Right atrium auricular region (tissue), 2 donors: ENCODE results near the gene DLG2. TPM values are rescaled to one million over a fixed set of nuclear protein-coding genes. Genes with fewer than 3 reads are reported as not detected.

Source experiments
- DNase-seq: peaks from one replicate; pipeline ENCODE4 v3.0.0-alpha.2; 2019; ENCODE audit warnings: low spot score
- H3K27ac ChIP-seq, 2 donors: fragments of 200-600 bp; sonication (generic); 1 replicate in 1 of 2; 2 replicates in 1 of 2; pipeline ENCODE4 v1.5.1; 2016 to 2019
- H3K27me3 ChIP-seq, 2 donors: fragments of 200-600 bp; sonication (generic); one replicate each; pipeline versions ENCODE4 v1.5.1 to v1.6.0; 2017 to 2019
- H3K36me3 ChIP-seq: fragments of 200-600 bp; sonication (generic); one replicate; pipeline ENCODE4 v1.5.1; 2016
- H3K4me1 ChIP-seq, 2 donors: fragments of 200-600 bp; sonication (generic); one replicate each; pipeline versions ENCODE4 v1.5.1 to v1.6.0; 2017 to 2019
- H3K4me3 ChIP-seq, 2 donors: fragments of 200-600 bp; sonication (generic); 1 replicate in 1 of 2; 2 replicates in 1 of 2; pipeline ENCODE4 v1.5.1; 2017 to 2019; ENCODE audit warnings: mild to moderate bottlenecking in 1 of 2, moderate library complexity in 1 of 2
- H3K9me3 ChIP-seq, 2 donors: fragments of 200-600 bp; sonication (generic); one replicate each; pipeline ENCODE4 v1.5.1; 2019
- total RNA-seq, 2 donors: library from RNA; depleted of rRNA; stranded (reverse); fragments of >200 nt; gene quantifications; one replicate each; pipeline ENCODE4 v1.1.0, GENCODE V29; 2016
- TF ChIP-seq, protein P1 (sequence below), 2 donors: fragments of 200-600 bp; sonication (generic); IDR thresholded peaks; one replicate each; pipeline ENCODE4 v1.5.1; 2019; ENCODE audit warnings: antibody characterized with exemption in 2 of 2

The DLG2 gene
- total RNA-seq, 2 donors from 2014 or later = 6.6 to 6.7 TPM

DNA sequence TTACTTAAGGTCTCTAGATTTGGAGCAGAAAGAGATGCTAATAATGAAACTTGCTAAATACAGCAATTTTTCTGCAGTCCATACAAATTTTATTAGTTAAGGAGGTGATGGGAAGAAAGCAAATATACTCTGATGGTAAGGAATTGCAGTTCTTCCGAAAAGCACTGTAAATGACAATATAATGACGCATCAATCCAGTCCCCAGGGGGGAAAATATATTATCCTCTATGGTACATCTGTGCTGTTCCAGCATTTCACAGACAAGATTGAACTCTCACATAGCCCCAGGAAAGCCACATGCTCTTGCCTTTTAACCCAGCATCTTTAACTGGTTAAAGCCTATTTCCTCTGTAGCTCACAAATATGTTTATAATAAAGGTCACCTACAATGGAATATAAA is 1924.3 kb downstream of the DLG2 start:
- Histone ChIP-seq H3K27me3 (no peaks in the 10 kb centered on the region), H3K27ac (no peak overlapping the region), H3K4me3 (no peak overlapping the region), H3K4me1 (no peaks in the 10 kb centered on the region), H3K36me3 (no peaks in the 10 kb centered on the region), H3K9me3 (no peaks in the 10 kb centered on the region)
- DNase-seq = no peak
- TF ChIP-seq, protein P1, sequence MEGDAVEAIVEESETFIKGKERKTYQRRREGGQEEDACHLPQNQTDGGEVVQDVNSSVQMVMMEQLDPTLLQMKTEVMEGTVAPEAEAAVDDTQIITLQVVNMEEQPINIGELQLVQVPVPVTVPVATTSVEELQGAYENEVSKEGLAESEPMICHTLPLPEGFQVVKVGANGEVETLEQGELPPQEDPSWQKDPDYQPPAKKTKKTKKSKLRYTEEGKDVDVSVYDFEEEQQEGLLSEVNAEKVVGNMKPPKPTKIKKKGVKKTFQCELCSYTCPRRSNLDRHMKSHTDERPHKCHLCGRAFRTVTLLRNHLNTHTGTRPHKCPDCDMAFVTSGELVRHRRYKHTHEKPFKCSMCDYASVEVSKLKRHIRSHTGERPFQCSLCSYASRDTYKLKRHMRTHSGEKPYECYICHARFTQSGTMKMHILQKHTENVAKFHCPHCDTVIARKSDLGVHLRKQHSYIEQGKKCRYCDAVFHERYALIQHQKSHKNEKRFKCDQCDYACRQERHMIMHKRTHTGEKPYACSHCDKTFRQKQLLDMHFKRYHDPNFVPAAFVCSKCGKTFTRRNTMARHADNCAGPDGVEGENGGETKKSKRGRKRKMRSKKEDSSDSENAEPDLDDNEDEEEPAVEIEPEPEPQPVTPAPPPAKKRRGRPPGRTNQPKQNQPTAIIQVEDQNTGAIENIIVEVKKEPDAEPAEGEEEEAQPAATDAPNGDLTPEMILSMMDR (IDR thresholded peaks at IDR 0.05) = no peak

DNA sequence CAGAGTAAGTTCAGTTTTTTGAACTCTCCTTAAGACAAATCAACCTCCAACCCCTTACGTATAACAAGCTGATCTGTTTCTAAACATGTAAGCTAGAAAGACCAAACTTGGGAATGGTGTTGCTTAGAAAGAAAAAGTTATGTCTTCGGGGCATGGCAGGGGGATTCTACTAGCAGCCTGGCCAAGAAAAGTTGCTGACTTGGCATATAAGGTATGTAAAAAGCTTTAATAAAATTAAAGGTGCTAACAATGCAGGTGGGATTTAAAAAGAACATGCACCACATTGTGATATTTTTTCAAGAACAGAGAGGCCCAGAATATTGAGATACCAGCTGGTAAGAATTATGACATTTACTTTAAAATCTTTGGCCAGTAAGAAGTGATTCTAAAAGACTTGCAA is 1929.6 kb downstream of the DLG2 start:
- no peak overlapping the region for H3K27ac ChIP-seq
- TF ChIP-seq, protein P1 (IDR thresholded peaks at IDR 0.05) = no peak
- H3K27me3 ChIP-seq = no peaks in the 10 kb centered on the region
- no peaks in the 10 kb centered on the region for H3K36me3 ChIP-seq
- no peak overlapping the region for H3K4me3 ChIP-seq
- no peaks in the 10 kb centered on the region for H3K9me3 ChIP-seq
- no peak for DNase-seq
- peaks cover 0 to 10% of the 10 kb centered on the region in 2 donors for H3K4me1 ChIP-seq

DNA sequence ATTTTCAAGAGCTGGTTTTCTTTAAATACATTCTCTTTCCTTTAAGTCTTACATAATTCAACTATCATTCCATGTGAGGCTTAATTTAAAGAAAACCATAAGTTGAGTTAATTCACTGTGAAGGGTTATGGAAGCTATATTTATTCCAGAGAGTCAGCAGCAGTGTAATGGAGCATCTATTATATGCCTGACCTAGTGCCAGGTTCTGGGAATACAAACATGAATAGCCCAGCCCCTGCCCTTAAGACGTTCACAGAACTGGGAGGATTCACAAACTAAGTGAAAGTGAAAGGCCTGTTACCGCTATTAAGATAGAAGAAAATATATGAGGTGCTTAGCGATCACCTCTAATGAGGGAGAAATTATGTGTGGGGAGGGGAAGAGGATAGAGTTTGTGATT is 1932.1 kb downstream of the DLG2 start:
- TF ChIP-seq, protein P1 (IDR thresholded peaks at IDR 0.05) = no peak
- Histone ChIP-seq H3K9me3 (no peaks in the 10 kb centered on the region), H3K27ac (no peak overlapping the region), H3K4me1 (peaks cover 0 to 29% of the 10 kb centered on the region in 2 donors), H3K4me3 (no peak overlapping the region), H3K36me3 (no peaks in the 10 kb centered on the region), H3K27me3 (no peaks in the 10 kb centered on the region)
- DNase-seq = no peak

DNA sequence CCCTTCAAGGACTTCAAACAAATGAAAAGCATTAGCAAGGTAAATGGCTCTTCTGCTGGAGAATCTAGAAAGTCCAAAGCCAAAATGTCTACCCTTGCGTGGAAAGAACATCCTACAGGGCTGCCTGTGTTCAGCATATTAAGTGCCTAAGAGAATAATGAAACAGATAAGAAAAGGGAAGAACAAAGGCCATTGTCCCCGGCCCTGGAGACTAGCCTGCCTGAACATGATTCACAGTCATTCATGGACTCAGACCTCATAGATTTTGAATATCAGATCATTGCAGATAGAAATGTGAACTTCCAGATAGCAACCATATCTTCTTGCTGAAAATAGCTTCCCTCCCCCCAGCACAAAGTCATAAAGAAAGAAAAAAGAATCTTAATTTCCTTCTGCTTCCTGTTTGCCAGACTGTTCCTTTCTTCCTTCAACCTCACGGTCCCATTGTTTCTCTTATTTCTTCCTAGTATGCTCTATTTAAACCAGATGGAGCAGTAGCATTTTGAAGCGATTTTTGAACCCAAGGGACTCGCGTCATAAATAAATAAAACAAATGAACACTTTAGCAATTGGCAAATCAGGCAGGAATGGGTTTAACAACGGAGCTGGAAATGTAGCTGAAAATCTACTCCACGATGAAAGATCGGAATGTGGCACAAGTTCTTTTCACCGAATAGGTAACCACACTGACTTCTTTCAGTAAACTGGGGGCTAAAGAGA is 1932.8 kb downstream of the DLG2 start:
- Histone ChIP-seq H3K27me3 (no peaks in the 10 kb centered on the region), H3K4me3 (no peak overlapping the region), H3K27ac (no peak overlapping the region), H3K9me3 (no peaks in the 10 kb centered on the region), H3K4me1 (peaks cover 0 to 29% of the 10 kb centered on the region in 2 donors), H3K36me3 (no peaks in the 10 kb centered on the region)
- TF ChIP-seq, protein P1 (IDR thresholded peaks at IDR 0.05) = no peak
- DNase-seq = no peak

DNA sequence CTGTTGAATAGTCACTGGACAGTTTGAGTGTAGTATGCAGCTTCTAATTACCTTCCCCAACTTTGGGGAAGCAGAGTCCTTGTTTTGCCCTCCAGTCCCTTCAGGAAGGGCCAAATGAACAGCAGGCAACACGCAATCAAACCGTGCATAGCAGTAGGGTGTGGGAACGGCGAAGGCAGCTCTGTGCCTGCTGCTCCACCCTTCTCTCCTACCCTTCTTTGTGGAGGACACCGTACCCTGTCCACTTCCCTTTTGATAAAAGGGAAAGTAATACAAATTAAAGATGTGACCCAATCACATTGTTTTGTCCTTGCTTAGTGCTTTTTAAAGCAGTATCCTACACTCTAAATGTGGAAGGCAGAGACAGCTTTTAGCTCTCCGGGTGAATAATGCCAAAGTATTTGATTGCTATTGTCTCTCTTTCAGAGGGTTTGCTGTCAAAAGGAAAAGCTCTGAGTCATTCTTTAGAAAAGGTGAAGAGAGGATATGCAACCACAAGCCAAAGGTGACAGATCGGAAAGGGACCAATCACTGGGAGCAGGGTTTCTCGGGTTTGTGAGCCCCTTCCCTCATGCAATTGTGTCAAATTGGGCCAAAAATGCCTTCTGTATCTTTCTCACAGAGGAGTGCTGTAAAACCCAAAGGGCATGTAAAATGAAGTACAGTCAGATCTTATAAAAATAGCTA is 1933.7 kb downstream of the DLG2 start:
- Histone ChIP-seq H3K27ac (peak overlapping the region in 1 of 2 donors; percentile 20), H3K4me1 (peaks cover 0 to 29% of the 10 kb centered on the region in 2 donors), H3K9me3 (no peaks in the 10 kb centered on the region), H3K36me3 (no peaks in the 10 kb centered on the region), H3K4me3 (no peak overlapping the region), H3K27me3 (no peaks in the 10 kb centered on the region)
- TF ChIP-seq, protein P1 (IDR thresholded peaks at IDR 0.05) = no peak
- no peak for DNase-seq
